WI38 (cell line): ENCODE results near the gene USH2A.

Experiments
- H3K4me3 ChIP-seq: 2 replicates; pipeline ENCODE4 v1.5.1; 2011; ENCODE audit warnings: low read depth, mild to moderate bottlenecking, control low read depth, low read length
- CTCF ChIP-seq: IDR thresholded peaks from 2 replicates; pipeline ENCODE4 v1.5.1; 2012; ENCODE audit warnings: low read depth, mild to moderate bottlenecking, control low read depth, low read length

The USH2A gene

DNA sequence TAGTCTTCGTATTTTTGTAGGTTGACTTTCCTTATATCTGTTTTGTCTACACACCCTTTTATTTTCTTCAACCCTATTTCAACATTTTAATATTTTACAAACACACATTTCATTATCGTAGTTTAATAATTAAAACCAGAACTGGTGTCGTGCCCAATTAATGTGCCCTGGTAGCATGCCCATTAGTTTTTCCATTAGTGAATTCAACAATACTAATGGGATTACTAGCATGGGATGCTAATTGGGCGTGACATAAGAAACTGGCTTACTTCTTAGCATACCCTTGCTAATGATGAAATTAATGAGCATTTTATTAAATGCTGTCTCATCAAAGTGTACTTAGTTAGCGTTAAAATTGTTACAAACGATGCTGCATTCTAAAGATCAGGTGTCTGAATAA, 332.7 kb downstream of the USH2A start:
- TF ChIP-seq CTCF: no peak
- H3K4me3 ChIP-seq: no peak overlapping the region

DNA sequence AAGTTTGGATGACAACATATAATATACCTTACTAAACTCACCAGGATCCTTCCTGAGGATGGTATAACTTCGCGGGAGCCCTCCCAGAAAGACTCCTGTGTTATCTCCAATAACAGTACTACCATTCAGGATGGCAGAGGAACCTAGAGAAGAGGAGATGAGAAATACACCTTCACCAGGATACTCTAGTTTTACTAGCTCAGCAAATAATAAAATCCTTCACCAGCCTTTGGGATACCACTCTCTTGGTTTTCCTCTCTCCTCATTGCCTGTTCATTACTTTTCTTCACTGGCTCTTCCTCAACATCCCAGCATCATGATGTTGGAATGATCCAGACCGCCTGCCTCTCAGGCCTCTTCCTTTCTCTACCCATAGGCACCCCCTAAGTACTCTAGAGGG, 336.6 kb downstream of the USH2A start:
- no peak overlapping the region for H3K4me3 ChIP-seq
- TF ChIP-seq CTCF: no peak

- TF ChIP-seq CTCF: no peak
- no peak overlapping the region for H3K4me3 ChIP-seq
These were observed 341.8 kb downstream of the USH2A start for GRCh38 chr1:216081445-216081844.

- no peak for TF ChIP-seq CTCF
- no peak overlapping the region for H3K4me3 ChIP-seq
These were observed 346.5 kb downstream of the USH2A start for GRCh38 chr1:216076751-216077150.

DNA sequence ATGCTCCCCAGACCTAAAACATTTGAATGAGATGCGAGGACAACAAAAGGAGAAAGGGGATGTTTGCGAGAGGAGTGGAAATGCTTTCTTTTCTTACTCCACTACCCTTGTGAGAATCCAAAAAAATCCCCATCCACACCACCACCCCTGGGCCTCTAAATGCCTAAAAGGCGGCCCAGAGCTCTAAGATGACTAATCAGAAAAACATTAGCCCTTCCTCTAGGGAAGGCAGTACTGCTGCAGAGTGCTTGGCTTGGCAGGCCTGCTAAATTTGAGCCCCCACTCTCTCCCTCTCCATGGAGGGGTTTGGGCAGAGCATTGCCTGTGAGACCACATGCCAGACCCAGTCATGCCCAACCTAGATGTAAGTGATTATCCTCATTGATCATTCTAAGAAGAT, 347.9 kb downstream of the USH2A start:
- no peak for TF ChIP-seq CTCF
- no peak overlapping the region for H3K4me3 ChIP-seq

DNA sequence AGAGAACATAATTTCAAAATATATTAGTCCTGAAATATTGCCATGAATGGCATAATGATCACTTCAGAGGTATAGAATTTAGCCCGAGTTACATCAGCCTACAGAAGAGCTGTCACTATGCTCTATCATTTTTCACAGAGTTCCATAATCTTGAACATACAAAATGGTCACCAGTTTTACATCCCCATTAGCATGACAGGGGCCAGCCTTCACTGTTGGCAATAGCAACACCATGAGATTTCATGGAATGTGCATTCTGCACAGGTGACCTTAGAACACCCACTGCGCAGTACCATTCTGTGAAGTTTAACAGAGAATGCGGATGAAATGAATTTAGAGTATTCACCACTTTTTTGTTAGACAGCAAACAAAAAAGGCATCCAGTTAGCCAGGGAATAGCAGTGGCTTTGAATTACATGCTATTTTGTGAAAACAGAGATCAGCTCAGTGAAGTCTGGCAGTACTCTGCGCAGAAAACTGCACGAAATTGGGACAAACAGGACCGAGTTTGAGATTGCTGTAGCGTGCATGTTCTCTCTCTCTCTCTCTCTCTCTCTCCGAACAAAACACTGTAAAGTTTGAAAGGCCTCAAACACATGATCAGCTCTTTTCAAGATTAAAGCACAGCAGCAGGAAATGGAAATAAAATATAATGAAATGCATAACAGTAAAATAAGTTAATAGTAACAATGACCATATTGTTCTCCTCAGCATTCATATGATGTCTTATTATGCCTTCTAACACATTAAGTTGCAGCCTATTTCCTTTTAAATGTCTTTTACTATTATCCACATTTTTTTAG, 349.3 kb downstream of the USH2A start:
- H3K4me3 ChIP-seq: no peak overlapping the region
- no peak for TF ChIP-seq CTCF

DNA sequence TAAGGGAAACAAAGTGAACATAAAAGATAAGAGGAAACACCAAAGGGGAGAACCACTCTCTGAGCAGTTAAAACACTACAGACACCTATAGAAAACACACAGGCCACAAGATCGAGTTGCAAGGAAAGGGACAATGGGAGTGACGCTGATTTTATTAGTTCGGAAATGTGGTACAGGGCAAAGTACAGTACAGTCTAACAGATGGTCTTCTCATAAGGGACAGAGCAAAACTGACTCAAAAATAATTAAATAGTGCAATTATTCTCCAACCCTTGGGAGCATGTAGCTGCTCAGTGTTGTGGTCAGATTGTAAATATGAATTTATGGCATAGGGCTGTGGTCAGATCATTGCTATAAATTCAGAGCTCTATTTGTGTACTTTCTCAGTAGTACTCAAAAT, 352.0 kb downstream of the USH2A start:
- TF ChIP-seq CTCF: no peak
- H3K4me3 ChIP-seq: no peak overlapping the region
